ENCODE data around the gene VAPB.
"Not testable (repeated sequence)": the region's sequence is repeated elsewhere in the genome, so short reads cannot be mapped to it uniquely, and the experiment has no call there.

The VAPB gene

GRCh38 chr20:58407966-58408557 is 19.0 kb downstream of the VAPB start:
- DNase-seq: no peak

- no peak for DNase-seq
Observed at GRCh38 chr20:58408603-58409246, 19.7 kb downstream of the VAPB start.

GRCh38 chr20:58414216-58414615 is 25.2 kb downstream of the VAPB start:
- DNase-seq: not testable (repeated sequence)

GRCh38 chr20:58414786-58415185 is 25.8 kb downstream of the VAPB start:
- not testable (repeated sequence) for DNase-seq

- DNase-seq: no peak
Observed at GRCh38 chr20:58416057-58416456, 27.0 kb downstream of the VAPB start.

GRCh38 chr20:58416835-58417234 is 27.8 kb downstream of the VAPB start:
- DNase-seq: no peak

- no peak for DNase-seq
Observed at GRCh38 chr20:58417438-58417837, 28.4 kb downstream of the VAPB start.

- DNase-seq: no peak
Observed at GRCh38 chr20:58418949-58419748, 30.1 kb downstream of the VAPB start.

- no peak for DNase-seq
Observed at GRCh38 chr20:58420798-58421496, 31.9 kb downstream of the VAPB start.

GRCh38 chr20:58421497-58421850 is 32.4 kb downstream of the VAPB start:
- DNase-seq: no peak

GRCh38 chr20:58424218-58424969 is 35.4 kb downstream of the VAPB start:
- no peak for DNase-seq

- not testable (repeated sequence) for DNase-seq
Observed at GRCh38 chr20:58427571-58427970, 38.5 kb downstream of the VAPB start.

- DNase-seq: no peak
Observed at GRCh38 chr20:58428364-58428763, 39.3 kb downstream of the VAPB start.

- no peak for DNase-seq
Observed at GRCh38 chr20:58429303-58429702, 40.3 kb downstream of the VAPB start.

GRCh38 chr20:58431134-58431533 is 42.1 kb downstream of the VAPB start:
- no peak for DNase-seq

- no peak for DNase-seq
Observed at GRCh38 chr20:58432186-58432954, 43.3 kb downstream of the VAPB start.

- no peak for DNase-seq
Observed at GRCh38 chr20:58433029-58433647, 44.1 kb downstream of the VAPB start.

- no peak for DNase-seq
Observed at GRCh38 chr20:58433759-58434158, 44.7 kb downstream of the VAPB start.

- no peak for DNase-seq
Observed at GRCh38 chr20:58434326-58434725, 45.3 kb downstream of the VAPB start.

GRCh38 chr20:58435237-58435636 is 46.2 kb downstream of the VAPB start:
- DNase-seq: no peak

GRCh38 chr20:58436868-58437645 is 48.0 kb downstream of the VAPB start:
- no peak for DNase-seq
